OCI-M1 (cell line): ENCODE data around the gene CABLES2.
A peak's percentile ranks its signal among the peaks of the same experiment; 100 is the strongest.

ENCODE experiments used
- DNase-seq: peaks from one replicate; lab custom pipeline; 2025; lab: John Stamatoyannopoulos, UW

Gene CABLES2

DNA sequence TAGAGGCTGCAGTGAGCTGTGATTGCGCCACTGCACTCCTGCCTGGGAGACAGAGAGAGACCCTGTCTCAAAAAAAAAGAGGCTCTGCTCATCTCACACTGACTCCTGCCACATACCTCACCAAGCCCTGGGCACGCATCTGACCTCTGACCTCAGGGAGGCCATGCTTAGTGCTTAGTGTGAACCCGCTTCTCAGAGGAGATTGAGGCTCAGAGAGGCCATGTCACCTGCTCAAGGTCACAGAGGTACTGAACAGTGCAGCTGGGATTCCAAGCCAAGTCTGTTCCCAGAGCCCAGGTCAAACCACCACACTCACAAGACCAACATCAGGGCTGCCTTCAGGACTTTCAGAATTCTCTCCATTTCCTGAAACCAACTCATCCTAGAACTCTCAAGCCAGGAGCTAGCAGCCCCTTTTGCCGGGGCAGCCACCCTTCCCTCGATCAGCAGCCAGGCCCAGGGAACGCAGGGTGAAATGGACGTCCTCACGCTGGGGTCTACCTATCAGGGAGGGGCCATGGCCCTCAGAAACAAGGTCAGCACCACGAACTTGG lies 2.9 kb downstream of the CABLES2 start:
- no peak for DNase-seq

DNA sequence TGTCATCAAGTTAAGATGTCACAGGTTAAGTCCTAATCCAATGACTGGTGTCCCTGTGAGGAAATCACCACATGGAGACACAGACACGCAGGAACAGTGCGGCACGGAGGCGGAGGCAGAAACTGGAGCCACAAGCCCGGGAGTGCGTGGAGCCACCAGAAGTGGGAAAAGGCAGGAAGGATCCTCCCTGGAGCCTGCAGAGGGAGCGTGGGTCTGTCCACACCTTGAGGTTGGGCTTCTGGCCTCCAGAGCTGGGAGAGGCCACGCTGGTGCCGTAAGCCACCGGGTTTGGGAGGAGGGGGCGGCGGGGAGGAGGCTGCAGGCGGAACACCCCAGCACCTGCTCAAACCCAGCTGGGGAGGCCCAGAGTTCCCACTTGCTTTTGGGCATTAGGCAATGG lies 3.8 kb downstream of the CABLES2 start:
- DNase-seq: no peak

DNA sequence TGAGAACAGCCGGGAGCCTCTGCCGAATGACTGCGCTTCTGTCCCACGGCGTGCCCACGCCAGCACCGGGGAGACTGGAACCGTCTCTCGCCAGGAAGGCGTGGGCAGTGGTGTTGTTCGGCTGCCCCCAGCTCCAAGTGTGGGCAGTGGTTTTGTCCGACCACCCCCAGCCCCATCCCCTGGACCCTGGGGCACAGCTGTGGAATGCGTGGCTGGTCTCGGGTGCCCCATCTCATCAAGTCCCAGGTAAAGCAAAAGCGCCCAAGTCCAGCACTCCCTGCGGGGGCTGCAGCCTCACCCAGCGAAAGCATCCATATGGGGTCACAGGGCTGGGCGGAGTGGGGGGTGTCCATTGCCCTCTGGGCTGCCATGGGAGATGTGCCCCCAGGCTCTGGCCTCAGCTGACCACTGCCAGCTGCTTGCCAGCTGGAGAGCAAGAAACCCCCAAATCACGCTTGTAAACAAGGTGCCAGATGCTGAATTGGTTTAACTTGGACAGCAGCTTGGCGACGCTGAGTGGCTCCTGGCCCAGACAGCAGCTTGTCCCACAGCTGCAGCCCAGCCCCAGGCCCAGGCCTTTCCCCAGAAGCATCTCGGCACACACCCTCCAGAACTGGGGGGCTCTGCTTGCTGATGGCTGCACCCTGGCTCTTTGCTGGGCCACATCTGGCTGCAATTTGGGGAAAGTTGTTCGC lies 4.5 kb downstream of the CABLES2 start:
- DNase-seq: no peak

DNA sequence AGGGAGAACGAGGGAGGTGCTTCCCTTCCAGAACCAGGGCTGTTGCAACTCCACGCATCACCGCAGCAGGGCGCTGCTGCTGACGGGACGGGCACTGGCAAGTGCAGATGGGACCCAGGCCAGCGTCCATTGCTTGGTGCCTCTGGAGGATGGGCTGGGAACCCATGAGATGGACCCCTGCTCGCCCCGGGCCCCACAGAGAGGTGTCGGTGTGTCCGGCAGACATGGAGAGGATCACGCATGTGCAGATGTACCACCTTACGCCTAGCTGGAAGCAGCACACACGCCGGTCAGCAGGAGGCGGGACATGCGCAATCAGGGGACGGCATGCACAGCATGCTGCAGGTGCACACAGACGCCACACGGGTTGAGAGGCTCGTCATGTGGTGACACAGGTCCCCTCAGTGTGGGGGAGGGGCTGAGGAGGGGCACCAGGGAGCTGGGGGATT lies 5.7 kb downstream of the CABLES2 start:
- no peak for DNase-seq

DNA sequence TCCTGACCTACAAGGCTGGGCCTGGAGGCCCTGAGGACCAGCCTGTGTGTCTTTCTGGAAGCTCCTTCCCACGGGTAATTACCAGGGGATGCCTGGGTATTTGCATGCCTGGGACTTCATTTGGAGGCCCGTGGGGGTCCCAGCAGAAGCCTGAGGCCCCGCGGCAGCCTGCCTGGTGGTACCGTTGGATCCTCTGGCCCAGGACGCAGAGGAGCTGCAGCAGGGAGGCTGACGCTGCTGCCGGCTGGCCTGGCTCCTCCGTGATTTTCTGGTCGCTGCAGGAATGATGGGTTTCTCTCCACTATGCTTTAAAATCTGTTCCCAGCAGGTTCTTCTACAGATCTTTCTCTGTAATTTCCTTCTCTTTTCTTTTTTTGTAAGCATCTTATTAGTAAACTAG lies 6.5 kb downstream of the CABLES2 start:
- DNase-seq: no peak

DNA sequence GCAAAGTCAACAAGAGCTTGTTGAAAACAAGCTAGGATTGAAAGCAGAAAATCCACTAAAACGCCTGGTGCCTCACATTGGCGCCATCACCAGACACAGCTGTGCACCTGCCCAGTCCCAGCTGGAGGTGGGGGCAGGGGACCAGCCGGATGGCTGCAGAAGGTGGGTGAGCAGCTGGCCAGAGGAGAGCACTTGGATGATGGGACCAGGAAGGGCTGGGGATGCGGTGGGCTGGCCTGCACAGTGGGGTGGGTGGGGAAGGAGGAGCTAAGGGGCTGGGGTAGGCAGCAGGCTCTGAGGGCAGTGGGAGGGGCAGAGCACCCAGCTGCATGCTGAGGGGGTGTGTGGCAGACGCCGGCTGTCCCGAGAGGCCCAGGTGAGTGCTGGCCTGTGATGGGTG lies 7.1 kb downstream of the CABLES2 start:
- DNase-seq: no peak

DNA sequence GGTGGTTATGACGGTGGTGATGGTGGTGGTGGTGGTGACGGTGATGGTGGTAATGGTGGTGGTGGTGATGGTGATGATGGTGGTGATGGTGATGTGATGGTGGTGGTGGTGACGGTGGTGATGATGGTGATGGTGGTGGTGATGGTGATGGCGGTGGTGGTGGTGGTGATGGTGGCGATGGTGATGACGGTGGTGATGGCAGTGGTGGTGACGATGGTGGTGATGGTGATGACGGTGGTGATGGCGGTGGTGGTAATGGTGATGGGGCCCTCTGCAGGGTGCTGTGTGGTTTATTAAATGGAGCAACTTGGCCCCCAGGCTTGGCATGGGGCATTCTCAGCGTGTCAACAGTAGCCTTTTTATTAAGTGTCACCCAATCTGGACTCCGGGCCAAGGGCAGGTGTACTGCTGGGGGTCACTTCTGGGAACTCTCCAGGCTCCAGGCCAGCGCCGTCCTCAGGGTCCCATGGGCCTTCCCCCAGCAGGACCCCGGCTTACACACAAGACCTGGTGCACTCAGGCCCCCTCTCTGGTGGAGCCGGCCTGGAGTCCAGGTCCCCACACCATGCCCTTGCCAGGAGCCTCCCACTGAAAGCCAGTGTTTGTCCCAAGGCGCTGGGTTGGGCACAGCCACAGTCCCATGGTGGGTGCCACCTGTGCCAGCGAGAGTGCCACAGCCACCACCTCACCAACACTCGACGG lies 8.8 kb downstream of the CABLES2 start:
- DNase-seq: no peak

DNA sequence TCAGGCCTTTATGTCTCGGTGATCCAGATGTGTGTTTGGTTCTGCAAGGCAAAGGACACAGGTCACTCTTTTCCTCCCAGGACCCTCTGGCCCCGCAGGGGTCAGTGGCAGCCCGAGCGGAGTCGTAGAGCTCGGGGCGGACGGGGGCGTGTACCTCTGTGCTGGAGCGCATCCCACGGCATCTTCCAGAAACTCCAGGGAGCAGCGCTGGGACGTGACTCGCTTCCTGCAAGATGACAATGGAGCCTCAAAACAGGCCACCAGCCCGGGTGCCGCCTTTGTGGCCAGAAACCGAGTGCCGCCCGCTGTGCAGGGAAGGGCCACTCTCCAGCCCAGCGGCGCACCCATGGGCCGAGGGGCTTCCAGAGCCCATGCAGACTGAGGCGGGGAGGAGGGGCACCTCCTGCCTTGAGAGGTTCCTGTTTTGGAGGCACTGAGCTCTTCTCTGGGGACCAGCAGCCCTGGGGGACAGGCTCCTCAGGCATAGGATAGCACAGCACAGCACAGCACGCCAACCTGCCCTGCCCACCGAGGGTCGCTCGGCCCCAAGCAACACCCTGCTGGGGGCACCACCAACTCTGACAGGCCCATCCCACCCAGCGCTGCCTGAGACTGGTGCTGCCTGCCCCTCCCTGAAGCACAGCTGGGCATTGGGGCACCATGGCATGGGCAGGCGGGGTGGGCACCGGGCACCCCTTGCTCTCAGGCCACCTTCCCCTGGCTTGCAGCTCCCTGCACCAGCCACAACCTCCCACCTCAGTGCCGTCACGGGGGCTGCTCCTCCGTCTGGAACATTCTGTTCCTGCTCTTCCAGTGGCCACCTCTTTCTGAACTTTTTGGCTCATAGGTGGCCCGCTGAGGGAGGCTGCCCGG lies 10.5 kb downstream of the CABLES2 start:
- DNase-seq: no peak

DNA sequence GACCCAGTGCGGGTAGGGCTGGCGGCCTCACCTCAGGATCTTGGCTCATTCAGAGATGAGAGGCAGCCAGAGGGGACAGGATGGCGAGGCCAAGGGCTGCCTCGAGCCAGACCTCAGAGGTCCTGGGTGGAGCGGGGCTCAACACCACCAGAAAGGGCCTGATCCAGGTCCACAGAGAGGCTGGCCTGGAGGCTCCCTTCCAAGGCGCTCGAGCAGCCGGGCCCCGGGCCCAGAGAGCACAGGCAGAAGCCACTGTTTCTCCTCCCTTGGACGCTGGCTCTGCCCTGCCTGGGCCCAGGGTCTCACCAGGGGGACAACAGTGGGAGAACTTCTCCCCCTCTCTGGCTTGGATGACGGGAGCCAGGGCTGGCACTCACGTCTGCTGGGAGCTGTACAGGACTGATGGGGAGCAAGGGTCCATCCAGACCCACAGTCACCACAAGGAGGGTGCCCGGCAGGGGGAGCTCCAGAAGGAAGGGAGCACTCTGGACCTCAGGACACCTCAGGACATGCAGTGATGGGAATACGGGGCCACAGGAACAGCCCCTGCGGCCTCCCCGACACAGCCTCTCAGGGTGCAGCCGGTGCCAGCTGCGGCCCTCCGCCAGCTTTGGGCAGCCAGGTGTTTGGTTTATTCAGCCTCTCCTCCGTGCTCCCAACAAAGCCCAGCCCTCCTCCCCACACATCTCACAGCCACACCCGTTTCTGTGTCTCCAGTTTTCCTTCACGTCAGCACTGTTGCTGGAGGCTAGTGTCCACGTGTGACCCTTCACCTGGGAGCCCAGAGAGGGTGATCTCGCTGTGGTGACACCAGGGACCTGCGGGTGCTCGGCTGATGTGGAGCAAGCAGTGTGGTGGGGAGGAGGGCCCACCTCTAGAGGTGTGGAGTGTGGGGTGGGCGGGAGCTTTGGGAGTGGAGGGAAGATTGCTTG lies 11.5 kb downstream of the CABLES2 start:
- peak; percentile 23 for DNase-seq

DNA sequence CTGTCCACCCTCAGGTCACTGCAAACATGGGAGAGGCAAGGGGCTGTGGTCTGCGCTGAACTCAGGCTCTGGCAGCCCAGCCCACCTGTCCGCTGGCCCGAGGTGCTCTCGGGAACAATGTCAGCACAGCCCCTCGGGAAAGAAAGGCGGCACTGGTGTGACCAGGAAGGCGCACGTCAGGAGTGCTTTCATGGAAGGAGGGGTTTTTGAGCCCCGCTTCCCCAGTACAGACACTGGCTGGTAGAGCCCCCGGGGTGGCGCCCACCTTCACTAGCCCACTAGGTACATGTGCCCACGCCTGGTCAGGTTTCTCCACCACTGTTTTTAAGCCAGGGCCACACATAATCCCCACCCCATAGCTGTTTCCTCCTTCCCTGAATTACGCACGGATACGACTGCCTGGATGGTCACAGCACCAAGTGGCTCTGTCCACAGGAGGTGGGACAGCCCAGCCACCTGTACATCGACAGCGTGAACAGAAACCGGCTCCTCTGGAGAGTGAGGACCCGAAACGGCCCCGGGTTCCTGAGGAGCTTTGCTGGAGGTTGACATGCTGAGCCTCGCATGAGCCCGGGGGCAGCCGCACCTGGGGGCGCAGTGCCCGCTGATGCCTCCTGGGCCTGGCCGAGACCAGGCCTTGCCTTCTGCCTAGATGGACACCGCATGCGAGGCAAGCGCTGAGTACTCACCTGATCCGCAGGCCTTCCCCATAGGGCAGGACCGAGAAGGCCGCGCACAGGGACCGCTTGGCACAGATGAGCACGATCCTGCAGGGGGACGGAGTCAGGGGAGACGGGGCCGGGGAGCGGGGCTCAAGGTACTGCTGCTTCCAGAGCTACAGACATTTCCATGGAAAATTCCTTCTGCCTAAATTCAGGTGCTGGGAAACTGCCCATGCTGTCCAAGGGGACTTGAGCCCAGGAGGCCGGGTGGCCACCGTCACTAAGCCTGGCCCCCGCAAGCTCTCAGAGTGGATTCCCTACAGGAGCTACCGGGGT lies 12.5 kb downstream of the CABLES2 start:
- no peak for DNase-seq

DNA sequence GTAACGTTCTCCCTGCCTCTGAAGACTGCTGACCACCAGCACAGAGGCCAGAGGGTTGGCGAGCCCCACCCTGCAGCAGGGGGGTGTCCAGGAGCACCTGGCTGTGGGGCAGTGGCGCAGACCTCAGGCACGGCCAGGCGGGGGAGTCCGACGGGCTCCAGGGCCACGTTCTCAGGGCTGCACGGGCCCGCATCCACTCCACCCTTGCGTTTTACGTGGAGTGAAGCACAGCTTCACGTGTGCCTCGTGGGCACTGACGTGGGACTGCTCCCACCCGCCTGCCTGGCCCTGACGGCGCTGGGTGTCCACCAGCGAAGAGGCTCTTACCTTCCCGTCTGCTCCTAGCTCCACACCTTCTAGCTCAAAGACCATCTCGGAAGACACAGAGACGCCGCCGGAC lies 13.3 kb downstream of the CABLES2 start:
- DNase-seq: no peak

DNA sequence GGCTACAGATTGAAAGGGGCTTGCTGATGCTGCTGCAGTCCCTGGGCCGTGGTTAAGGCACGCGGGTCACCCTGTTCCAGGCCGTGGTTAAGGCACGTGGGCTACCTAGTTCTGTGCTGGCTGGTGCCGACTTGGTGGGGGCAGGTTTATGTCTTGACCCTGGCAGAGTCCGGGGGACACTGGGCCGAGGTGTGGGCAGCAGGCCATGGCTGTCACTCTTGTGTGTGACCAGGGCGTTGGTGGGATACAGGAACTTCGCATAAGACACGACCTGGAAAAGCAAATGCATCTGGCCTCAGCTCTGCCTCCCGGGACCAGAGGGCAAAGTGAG lies 13.8 kb downstream of the CABLES2 start:
- no peak for DNase-seq

DNA sequence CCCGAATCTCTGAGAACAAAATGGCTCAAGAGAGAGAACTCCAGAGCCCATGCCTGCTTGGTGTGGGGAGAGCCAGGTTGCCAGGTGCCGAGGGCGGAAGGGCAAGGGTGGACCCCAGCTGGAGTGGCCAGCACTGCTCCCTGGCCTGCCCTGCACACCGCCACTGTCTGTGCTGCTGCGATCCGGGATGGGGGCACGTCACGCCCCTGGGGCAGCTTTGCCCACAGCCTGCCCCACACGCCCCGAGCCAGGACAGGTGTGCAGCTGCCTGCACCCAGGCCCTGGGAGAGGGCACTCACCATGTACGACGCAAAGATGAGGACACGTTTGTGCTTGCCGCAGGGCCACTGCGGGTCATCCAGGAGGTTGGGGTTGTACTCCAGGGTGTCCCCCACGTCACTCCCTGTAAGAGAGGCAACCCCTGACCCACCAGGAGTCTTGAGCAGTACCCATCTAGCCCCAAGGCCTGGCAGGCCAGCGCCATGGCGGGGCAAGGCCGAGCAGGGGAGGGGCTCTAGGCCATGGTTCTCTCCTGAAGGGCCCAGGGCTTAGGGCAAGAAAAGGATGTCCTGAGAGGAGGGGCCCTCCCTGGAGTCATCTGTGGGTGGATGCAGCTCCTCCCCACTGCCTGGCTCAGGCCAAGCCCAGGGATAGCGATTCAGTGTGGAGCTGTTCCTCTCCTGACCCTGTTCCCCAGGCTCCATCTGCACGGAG lies 14.3 kb downstream of the CABLES2 start:
- no peak for DNase-seq

DNA sequence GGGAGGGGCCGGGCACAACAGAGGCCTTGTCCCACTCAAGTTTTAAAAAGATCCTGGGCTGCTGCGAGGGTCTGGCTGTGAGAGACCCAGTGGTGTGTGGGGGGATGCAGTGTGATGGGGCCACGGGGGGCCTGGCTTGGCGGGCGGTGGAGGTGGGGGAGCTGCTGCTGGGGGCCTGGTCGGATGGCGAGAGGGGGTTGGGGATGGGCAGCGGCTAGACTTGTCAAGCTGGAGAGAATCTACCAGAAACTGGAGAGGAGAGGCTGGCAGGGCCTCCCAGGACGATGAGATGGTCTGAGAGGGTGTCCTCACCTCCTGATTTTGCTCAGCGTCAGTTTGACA lies 15.0 kb downstream of the CABLES2 start:
- no peak for DNase-seq

DNA sequence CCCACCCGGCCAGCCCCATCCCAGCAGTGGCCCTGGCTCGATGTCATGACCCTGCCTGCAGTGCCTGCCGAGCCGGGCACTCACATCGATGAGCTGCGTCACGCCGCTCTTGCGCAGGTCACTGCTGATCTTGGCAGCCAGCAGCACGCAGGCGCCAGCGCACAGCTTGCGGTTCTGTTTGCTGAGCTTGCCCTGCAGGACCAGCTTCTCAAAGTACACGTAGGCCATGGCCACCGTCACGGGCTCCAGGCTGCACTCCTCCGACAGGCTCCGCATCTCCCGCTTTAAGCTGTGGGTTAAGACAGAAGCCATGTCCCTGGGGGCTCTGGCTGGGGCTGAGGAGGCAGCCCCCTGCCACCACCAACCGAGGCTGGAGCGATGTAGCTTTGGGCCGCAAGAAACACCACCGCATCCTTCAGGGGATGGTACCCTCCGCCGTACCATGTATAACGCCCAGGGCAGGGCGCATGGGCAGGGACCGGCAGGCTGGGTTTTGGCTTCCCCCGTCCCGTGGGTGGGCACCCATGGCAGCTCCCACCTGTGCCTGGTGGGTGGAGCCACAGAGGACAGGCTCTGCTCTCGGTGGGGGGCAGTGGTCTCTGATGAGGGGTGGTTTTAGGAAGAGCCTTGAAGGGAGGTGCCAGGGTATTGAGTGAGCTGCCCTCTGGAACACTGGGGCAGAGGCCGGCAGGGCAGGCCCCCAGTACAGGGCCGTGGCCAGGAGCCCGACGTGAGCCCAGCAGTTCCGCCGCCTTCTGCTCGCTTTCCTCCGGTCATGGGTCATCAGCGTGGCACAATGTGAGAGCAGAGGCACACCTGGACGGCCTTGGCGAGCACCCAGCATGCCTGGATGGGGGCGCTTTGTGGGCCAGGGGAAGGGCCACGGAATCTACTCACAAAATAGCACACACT lies 15.7 kb downstream of the CABLES2 start:
- DNase-seq: no peak

DNA sequence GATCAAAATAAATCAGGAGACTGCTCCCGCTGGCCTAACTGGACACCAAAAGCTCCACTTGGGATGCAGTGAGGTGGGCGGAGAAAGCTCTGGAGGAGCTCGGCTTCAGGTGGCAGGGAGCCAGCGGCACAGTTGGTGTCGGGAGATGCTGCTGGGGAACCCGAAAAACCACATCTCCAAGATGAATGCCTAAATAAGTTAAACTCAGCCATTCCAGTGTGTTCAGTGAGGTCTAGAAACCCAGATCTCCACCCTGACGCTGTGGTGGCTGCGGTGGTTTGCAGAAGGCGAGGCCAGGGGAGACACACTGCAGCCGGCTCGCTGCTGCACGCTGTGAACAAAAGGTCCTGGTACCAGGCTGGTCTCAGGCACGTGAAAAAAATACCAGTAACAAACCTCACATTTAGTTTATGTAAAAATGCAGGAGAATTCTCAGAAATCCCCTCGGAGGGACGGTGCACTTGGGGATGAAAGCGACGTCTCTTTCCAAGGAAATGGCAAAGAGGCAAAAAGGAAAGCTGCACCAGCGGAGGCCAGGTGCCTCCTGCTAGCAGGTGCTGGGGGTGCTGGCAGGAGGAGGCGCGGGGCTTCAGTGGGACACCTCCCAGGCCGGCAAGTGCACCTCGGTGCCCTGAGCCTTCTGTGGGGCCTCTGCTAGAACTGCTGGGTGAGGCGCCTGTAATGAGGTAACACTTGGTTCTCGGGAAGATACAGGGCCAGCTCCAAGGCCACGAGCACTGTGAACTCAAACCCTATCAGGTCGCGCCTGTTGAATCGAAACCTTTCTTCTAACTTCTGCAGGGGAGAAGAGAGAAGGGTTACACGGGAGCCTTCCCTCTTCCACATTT lies 16.5 kb downstream of the CABLES2 start:
- no peak for DNase-seq

DNA sequence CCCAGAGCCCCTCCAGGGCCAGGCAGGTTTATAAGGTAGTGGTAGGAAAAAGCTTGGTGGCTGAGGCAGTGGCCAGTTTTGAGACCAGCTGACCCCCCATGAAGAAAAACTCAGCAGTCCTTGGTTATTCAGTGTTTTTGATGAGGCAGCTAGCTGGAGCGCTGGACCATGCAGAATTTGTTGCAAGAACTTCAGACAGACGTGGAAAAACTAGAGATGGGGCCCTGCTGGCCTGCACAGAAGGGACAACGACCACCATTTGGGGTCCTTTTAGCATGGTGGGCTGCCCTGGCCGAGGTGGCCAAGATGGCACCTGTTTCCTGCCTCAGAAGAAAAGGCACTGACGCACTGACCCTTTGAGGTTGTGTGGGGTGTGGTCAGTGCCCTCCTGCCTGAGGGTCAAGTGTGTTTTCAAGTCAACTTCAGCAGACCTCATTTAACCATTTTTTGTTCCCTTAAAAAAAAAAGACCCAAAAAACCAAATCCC lies 17.4 kb downstream of the CABLES2 start:
- DNase-seq: no peak
